Trophoblast cell (in vitro differentiated cells and primary cell): Measurements from ENCODE around the gene ARL5B.
A peak's percentile ranks its signal among the peaks of the same experiment; 100 is the strongest.

Experiments
- DNase-seq, 2 donors: peaks; one replicate each; pipeline ENCODE4 v3.0.0-alpha.2; 2016
- H2AFZ ChIP-seq: 2 replicates; pipeline ENCODE4 v1.6.1; 2013; ENCODE audit warnings: low read length, moderate library complexity, mild to moderate bottlenecking; ENCODE audit not compliant: insufficient read depth, poor library complexity
- H2AK5ac ChIP-seq: 2 replicates; pipeline ENCODE4 v1.6.1; 2013; ENCODE audit warnings: mild to moderate bottlenecking, low read length
- H2BK120ac ChIP-seq: 2 replicates; pipeline ENCODE4 v1.6.1; 2013; ENCODE audit warnings: low read length, mild to moderate bottlenecking, moderate library complexity; ENCODE audit not compliant: insufficient read depth, poor library complexity
- H2BK12ac ChIP-seq: 2 replicates; pipeline ENCODE4 v1.6.1; 2013; ENCODE audit warnings: mild to moderate bottlenecking, low read length, moderate library complexity
- H2BK5ac ChIP-seq: 2 replicates; pipeline ENCODE4 v1.6.1; 2013; ENCODE audit warnings: low read length, low read depth, moderate library complexity, mild to moderate bottlenecking; ENCODE audit not compliant: poor library complexity
- H3K14ac ChIP-seq: 2 replicates; pipeline ENCODE4 v1.6.1; 2013; ENCODE audit warnings: mild to moderate bottlenecking, low read length
- H3K18ac ChIP-seq: 2 replicates; pipeline ENCODE4 v1.6.1; 2013; ENCODE audit warnings: mild to moderate bottlenecking, low read length
- H3K23ac ChIP-seq: 2 replicates; pipeline ENCODE4 v1.6.1; 2013; ENCODE audit warnings: low read length
- H3K27ac ChIP-seq: 2 replicates; pipeline ENCODE4 v1.5.1; 2013; ENCODE audit warnings: low read depth, mild to moderate bottlenecking, inconsistent platforms, low read length, moderate library complexity
- H3K27me3 ChIP-seq: 2 replicates; pipeline ENCODE4 v1.6.1; 2013; ENCODE audit warnings: inconsistent platforms, mild to moderate bottlenecking, low read length, moderate library complexity; ENCODE audit not compliant: insufficient read depth
- H3K36me3 ChIP-seq, 2 experiments: 1 replicate in 1 of 2; 2 replicates in 1 of 2; pipeline ENCODE4 v1.6.1; 2013; ENCODE audit warnings: low read length in 2 of 2, mild to moderate bottlenecking in 2 of 2, moderate library complexity in 1 of 2; ENCODE audit not compliant: insufficient read depth in 2 of 2, control insufficient read depth in 1 of 2
- H3K4ac ChIP-seq: 2 replicates; pipeline ENCODE4 v1.6.1; 2013; ENCODE audit warnings: low read depth, mild to moderate bottlenecking, low read length, moderate library complexity
- H3K4me1 ChIP-seq, 2 experiments: 1 replicate in 1 of 2; 2 replicates in 1 of 2; pipeline ENCODE4 v1.6.1; 2013; ENCODE audit warnings: low read length in 2 of 2, mild to moderate bottlenecking in 2 of 2, moderate library complexity in 1 of 2; ENCODE audit not compliant: insufficient read depth in 2 of 2, control insufficient read depth in 1 of 2
- H3K4me2 ChIP-seq: 2 replicates; pipeline ENCODE4 v1.6.1; 2013; ENCODE audit warnings: inconsistent platforms, mild to moderate bottlenecking, low read length, moderate library complexity
- H3K4me3 ChIP-seq: 2 replicates; pipeline ENCODE4 v1.5.1; 2013; ENCODE audit warnings: mild to moderate bottlenecking, low read depth, low read length, inconsistent platforms
- H3K79me1 ChIP-seq: one replicate; pipeline ENCODE4 v1.6.1; 2013; ENCODE audit warnings: low read length
- H3K79me2 ChIP-seq: 2 replicates; pipeline ENCODE4 v1.6.1; 2013; ENCODE audit warnings: low read length, mild to moderate bottlenecking; ENCODE audit not compliant: control insufficient read depth, insufficient read depth, poor library complexity
- H3K9ac ChIP-seq: 2 replicates; pipeline ENCODE4 v1.6.1; 2013; ENCODE audit warnings: mild to moderate bottlenecking, low read length
- H3K9me3 ChIP-seq: 2 replicates; pipeline ENCODE4 v1.6.1; 2013; ENCODE audit warnings: low read depth, mild to moderate bottlenecking, control low read depth, inconsistent platforms, low read length; ENCODE audit not compliant: insufficient read depth
- H4K12ac ChIP-seq: 2 replicates; pipeline ENCODE4 v1.6.1; 2013; ENCODE audit warnings: low read depth, mild to moderate bottlenecking, low read length, moderate library complexity
- H4K8ac ChIP-seq: 2 replicates; pipeline ENCODE4 v1.6.1; 2013; ENCODE audit warnings: low read depth, mild to moderate bottlenecking, low read length, moderate library complexity
- H4K91ac ChIP-seq: one replicate; pipeline ENCODE4 v1.6.1; 2013; ENCODE audit warnings: low read depth, mild to moderate bottlenecking, low read length, moderate library complexity
- WGBS: extraction: QIAGEN DNeasy Blood & Tissue Kit; methylation state at CpG from one replicate; pipeline ENCODE4 v1.1.7; 2013; ENCODE audit warnings: missing lambda C conversion rate; ENCODE audit not compliant: insufficient read length, insufficient coverage; ENCODE audit errors: extremely low coverage; 5-methylcytosine and 5-hydroxymethylcytosine counted together

ARL5B gene

DNA sequence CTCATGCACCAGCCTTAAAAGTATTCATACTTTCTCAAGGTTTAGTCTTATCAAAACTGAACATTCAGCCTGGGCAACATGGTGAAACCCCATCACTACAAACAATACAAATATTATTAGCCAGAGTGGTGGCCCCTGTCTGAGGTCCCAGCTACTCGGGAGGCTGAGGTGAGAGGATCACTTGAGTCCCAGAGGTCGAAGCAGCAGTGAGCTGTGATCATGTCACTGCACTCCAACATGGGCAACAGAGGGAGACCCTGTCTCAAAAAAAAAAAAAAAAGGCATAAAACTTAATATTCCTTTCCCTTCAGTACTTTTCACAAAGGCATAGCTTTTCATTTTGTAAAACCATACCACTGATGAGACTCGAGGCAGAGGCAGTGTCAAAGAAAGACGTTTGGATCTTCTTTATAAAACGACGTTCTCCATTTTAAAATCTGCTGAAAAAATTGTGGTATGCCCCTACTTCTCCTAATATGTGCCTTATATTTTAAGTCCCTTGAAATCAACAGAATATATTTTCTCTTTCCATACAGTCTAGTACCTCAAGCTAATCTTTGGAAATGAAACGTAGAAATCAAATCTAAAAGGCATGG lies 9.8 kb upstream of the ARL5B start:
- Histone ChIP-seq H3K4ac (peak overlapping the region; percentile 17), H3K18ac (no peak overlapping the region), H2AK5ac (no peak overlapping the region), H3K4me2 (no peak overlapping the region), H3K79me1 (peaks cover 4% of the 10 kb centered on the region), H3K79me2 (peaks cover 2% of the 10 kb centered on the region), H3K9ac (no peak overlapping the region), H3K27ac (no peak overlapping the region), H4K91ac (no peak overlapping the region), H3K9me3 (no peaks in the 10 kb centered on the region), H3K14ac (no peak overlapping the region), H3K4me1 (no peaks in the 10 kb centered on the region), H2BK120ac (peak overlapping the region; percentile 33), H3K23ac (no peak overlapping the region), H4K12ac (no peak overlapping the region), H3K4me3 (no peak overlapping the region), H2AFZ (no peak overlapping the region), H4K8ac (peak overlapping the region; percentile 28), H2BK12ac (no peak overlapping the region), H2BK5ac (no peak overlapping the region), H3K36me3 (peaks cover 0 to 6% of the 10 kb centered on the region in 2 experiments), H3K27me3 (no peaks in the 10 kb centered on the region)
- no CpG with 5 or more reads among the region's 7 CpGs for WGBS
- no peak for DNase-seq

DNA sequence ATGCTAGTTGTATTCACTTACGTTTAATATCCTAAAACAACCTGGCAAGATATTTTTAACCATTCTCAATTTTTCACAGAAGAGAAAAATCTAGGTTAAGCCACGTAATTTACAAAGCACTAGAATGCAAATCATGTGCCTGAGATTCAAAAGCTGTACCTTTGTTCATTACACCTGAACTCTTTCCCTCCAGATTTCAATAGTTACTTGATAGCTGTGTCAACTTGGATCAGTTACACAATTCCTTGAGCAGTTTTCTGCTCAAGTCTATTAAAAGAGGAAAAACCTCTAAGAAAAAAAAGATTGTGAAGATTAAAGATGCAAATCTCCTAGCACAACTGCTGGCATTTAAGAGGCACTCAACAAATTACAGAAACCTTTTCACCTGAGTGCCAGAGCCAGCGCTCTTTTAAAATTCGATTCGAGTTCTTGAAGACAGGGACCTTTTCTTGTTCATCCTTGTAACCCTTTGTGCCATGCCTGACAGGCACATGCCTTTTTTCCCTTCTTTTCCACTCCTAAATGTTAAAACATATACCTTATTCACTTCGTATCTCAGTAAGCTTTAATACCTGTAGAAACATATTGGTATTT lies 8.7 kb upstream of the ARL5B start:
- Histone ChIP-seq H3K27me3 (no peaks in the 10 kb centered on the region), H4K8ac (no peak overlapping the region), H2AK5ac (no peak overlapping the region), H3K23ac (no peak overlapping the region), H4K91ac (no peak overlapping the region), H2BK12ac (no peak overlapping the region), H3K4me3 (no peak overlapping the region), H3K27ac (no peak overlapping the region), H2BK120ac (no peak overlapping the region), H3K79me2 (peaks cover 2% of the 10 kb centered on the region), H3K36me3 (peaks cover 0 to 3% of the 10 kb centered on the region in 2 experiments), H3K4me1 (no peaks in the 10 kb centered on the region), H3K4ac (no peak overlapping the region), H3K79me1 (peaks cover 4% of the 10 kb centered on the region), H2BK5ac (no peak overlapping the region), H3K9me3 (no peaks in the 10 kb centered on the region), H3K14ac (no peak overlapping the region), H3K18ac (no peak overlapping the region), H3K9ac (no peak overlapping the region), H2AFZ (no peak overlapping the region), H3K4me2 (peak overlapping the region; percentile 82), H4K12ac (no peak overlapping the region)
- no CpG with 5 or more reads among the region's 6 CpGs for WGBS
- peak in 1 of 2 donors; percentile 17 for DNase-seq

DNA sequence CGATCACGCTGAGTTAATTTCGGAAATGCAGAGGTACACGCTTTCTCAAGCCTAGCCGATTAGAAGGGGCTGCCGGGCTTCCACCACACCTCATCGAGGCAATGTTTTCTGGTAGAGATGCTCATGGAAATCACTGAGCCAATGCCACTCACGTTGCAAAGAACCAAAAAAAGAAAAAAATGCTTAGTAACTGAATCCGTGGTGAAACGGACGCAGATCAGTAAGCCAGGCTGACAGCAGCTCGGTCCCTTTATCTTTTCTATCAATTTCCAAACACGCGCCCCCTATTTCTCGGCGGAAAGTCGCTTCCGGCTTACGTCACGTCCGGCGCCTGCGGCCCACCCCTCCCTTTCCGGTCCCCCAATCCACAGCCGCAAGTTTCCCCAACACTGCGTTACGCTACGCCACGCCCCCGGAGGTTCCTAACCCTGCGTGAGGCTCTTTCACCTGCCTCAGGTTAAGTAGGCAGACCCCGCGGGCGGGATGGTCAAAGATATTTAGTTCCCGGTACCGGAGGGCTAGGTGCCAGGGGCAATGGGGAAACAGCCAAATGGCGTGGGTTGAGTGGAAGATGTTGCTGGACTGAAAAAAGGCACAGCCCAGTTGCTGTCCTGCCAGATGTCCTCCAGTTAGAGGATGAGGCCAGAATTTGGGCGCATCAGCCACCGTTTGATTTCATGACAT lies 7.8 kb upstream of the ARL5B start, which contains the start of gene NSUN6:
Gene NSUN6, minus strand, starts transcription at position 264 of the 684 bp plus-strand sequence. CDS start 384 bp downstream, outside the sequence.
- peak within 1 kb of the TSS; percentile 72 for H4K91ac ChIP-seq
- peak within 1 kb of the TSS; percentile 82 for H3K4me2 ChIP-seq
- peak within 1 kb of the TSS; percentile 73 for H4K12ac ChIP-seq
- H2AFZ ChIP-seq, result peak within 1 kb of the TSS; percentile 85
- no peaks in the 10 kb centered on the region for H3K4me1 ChIP-seq
- H3K18ac ChIP-seq, result peak within 1 kb of the TSS; percentile 16
- WGBS, result no CpG with 5 or more reads among the region's 39 CpGs
- H3K79me2 ChIP-seq, result peaks cover 2% of the 10 kb centered on the region
- H3K23ac ChIP-seq, result no peak within 1 kb of the TSS
- H2AK5ac ChIP-seq, result no peak within 1 kb of the TSS
- peak within 1 kb of the TSS; percentile 78 for H3K4me3 ChIP-seq
- no peak within 1 kb of the TSS for H2BK5ac ChIP-seq
- peak within 1 kb of the TSS; percentile 41 for H2BK120ac ChIP-seq
- peaks cover 4% of the 10 kb centered on the region for H3K79me1 ChIP-seq
- H3K4ac ChIP-seq, result peak within 1 kb of the TSS; percentile 11
- DNase-seq, result peak; percentile 71 to 77
- H3K27me3 ChIP-seq, result no peaks in the 10 kb centered on the region
- H4K8ac ChIP-seq, result peak within 1 kb of the TSS; percentile 96
- no peak within 1 kb of the TSS for H2BK12ac ChIP-seq
- H3K9ac ChIP-seq, result peak within 1 kb of the TSS; percentile 87
- H3K36me3 ChIP-seq, result no peaks in the 10 kb centered on the region
- no peak within 1 kb of the TSS for H3K27ac ChIP-seq
- H3K9me3 ChIP-seq, result no peaks in the 10 kb centered on the region
- H3K14ac ChIP-seq, result peak within 1 kb of the TSS; percentile 57

DNA sequence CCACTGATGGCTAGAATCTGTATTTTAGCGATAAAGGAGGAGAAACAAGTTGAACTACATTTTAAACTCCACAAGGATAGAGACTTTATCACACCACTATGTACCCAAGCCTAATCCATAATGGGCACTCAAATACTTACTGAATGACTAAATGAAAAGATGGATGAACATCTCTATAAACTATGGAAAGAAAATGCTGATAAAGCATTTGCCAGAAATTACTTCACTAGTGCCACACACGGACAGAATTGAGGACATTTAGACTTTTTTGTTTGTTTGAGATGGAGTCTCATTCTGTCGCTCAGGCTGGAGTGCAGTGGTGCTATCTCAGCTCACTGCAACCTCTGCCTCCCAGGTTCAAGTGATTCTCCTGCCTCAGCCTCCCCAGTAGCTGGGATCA lies 6.1 kb upstream of the ARL5B start:
- no peak overlapping the region for H3K18ac ChIP-seq
- no peak overlapping the region for H3K4me2 ChIP-seq
- H2BK120ac ChIP-seq, result no peak overlapping the region
- H3K79me1 ChIP-seq, result peaks cover 4% of the 10 kb centered on the region
- no peaks in the 10 kb centered on the region for H3K36me3 ChIP-seq
- H2AK5ac ChIP-seq, result no peak overlapping the region
- no peaks in the 10 kb centered on the region for H3K4me1 ChIP-seq
- peaks cover 2% of the 10 kb centered on the region for H3K79me2 ChIP-seq
- no peak overlapping the region for H4K8ac ChIP-seq
- no peaks in the 10 kb centered on the region for H3K27me3 ChIP-seq
- no peak overlapping the region for H2BK12ac ChIP-seq
- H3K4me3 ChIP-seq, result no peak overlapping the region
- H3K27ac ChIP-seq, result no peak overlapping the region
- no peak overlapping the region for H4K91ac ChIP-seq
- no peak overlapping the region for H2BK5ac ChIP-seq
- no peak overlapping the region for H3K4ac ChIP-seq
- DNase-seq, result peak in 1 of 2 donors; percentile 85
- no peak overlapping the region for H3K9ac ChIP-seq
- no peaks in the 10 kb centered on the region for H3K9me3 ChIP-seq
- no peak overlapping the region for H2AFZ ChIP-seq
- WGBS, result no CpG with 5 or more reads among the region's 3 CpGs
- no peak overlapping the region for H4K12ac ChIP-seq
- no peak overlapping the region for H3K23ac ChIP-seq
- no peak overlapping the region for H3K14ac ChIP-seq
